GM12892 (cell line): ENCODE results near the gene SLC16A2.
"Not testable (repeated sequence)": the region's sequence is repeated elsewhere in the genome, so short reads cannot be mapped to it uniquely, and the experiment has no call there.

ENCODE experiments used
- POLR2A ChIP-seq: IDR thresholded peaks from 2 replicates; pipeline ENCODE4 v1.6.1; 2011; ENCODE audit warnings: low read depth, low read length, control low read depth
- POLR2AphosphoS5 ChIP-seq: IDR thresholded peaks from 2 replicates; pipeline ENCODE4 v1.6.1; 2011; ENCODE audit warnings: low read depth, low read length, control low read depth
- TAF1 ChIP-seq: IDR thresholded peaks from 2 replicates; pipeline ENCODE4 v1.6.1; 2011; ENCODE audit warnings: low read depth, mild to moderate bottlenecking, control low read depth, low read length, borderline replicate concordance

DNA sequence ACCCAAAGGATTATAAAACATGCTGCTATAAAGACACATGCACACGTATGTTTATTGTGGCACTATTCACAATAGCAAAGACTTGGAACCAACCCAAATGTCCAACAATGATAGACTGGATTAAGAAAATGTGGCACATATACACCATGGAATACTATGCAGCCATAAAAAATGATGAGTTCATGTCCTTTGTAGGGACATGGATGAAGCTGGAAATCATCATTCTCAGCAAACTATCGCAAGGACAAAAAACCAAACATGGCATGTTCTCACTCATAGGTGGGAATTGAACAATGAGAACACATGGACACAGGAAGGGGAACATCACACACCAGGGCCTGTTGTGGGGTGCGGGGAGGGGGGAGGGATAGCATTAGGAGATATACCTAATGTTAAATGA is 32.9 kb downstream of the SLC16A2 start:
- not testable (repeated sequence) for TF ChIP-seq POLR2A, TAF1, POLR2AphosphoS5
